ENCODE results near the gene LZTR1.
A peak's percentile ranks its signal among the peaks of the same experiment; 100 is the strongest.

The LZTR1 gene

GRCh38 chr22:21020802-21021429 lies 38.8 kb downstream of the LZTR1 start:
- H3K4me1 ChIP-seq (ENCODE audit: low read length) = no peaks in the 10 kb centered on the region; the same call in 1 of the 2 replicates
- H3K9me2 ChIP-seq (replicated peaks; ENCODE audit: insufficient read depth, low read length) = no peaks in the 10 kb centered on the region
- TF ChIP-seq, protein P1, sequence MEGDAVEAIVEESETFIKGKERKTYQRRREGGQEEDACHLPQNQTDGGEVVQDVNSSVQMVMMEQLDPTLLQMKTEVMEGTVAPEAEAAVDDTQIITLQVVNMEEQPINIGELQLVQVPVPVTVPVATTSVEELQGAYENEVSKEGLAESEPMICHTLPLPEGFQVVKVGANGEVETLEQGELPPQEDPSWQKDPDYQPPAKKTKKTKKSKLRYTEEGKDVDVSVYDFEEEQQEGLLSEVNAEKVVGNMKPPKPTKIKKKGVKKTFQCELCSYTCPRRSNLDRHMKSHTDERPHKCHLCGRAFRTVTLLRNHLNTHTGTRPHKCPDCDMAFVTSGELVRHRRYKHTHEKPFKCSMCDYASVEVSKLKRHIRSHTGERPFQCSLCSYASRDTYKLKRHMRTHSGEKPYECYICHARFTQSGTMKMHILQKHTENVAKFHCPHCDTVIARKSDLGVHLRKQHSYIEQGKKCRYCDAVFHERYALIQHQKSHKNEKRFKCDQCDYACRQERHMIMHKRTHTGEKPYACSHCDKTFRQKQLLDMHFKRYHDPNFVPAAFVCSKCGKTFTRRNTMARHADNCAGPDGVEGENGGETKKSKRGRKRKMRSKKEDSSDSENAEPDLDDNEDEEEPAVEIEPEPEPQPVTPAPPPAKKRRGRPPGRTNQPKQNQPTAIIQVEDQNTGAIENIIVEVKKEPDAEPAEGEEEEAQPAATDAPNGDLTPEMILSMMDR (IDR thresholded peaks at IDR 0.05; ENCODE audit: low read length) = peak; percentile 45
- no peak for TF ChIP-seq EZH2phosphoT487 (IDR thresholded peaks at IDR 0.05; ENCODE audit: low read length)
- H3K27ac ChIP-seq (ENCODE audit: low read length) = no peak overlapping the region
- no peak overlapping the region for H3K4me2 ChIP-seq (ENCODE audit: low read depth, low read length)
- H3K9me3 ChIP-seq (replicated peaks; ENCODE audit: insufficient read depth, low read length) = no peaks in the 10 kb centered on the region
- no peak for DNase-seq
- H2AFZ ChIP-seq (ENCODE audit: low read length) = no peak overlapping the region
- H3K27me3 ChIP-seq (replicated peaks; ENCODE audit: insufficient read depth, low read length) = peaks cover 41% of the 10 kb centered on the region
- no peaks in the 10 kb centered on the region for H3F3A ChIP-seq (ENCODE audit: insufficient read depth, low read length)
- H3K4me3 ChIP-seq (ENCODE audit: low read length) = no peak overlapping the region
- H3K9ac ChIP-seq (ENCODE audit: low read length) = no peak overlapping the region
- H4K20me1 ChIP-seq (ENCODE audit: insufficient read depth, low read length) = no peaks in the 10 kb centered on the region
- no peaks in the 10 kb centered on the region for H3K79me2 ChIP-seq (ENCODE audit: low read length)
- H3K36me3 ChIP-seq (replicated peaks; ENCODE audit: insufficient read depth, low read length) = no peaks in the 10 kb centered on the region

GRCh38 chr22:21022507-21022906 lies 40.4 kb downstream of the LZTR1 start:
- no peaks in the 10 kb centered on the region for H3K9me2 ChIP-seq (replicated peaks; ENCODE audit: insufficient read depth, low read length)
- no peaks in the 10 kb centered on the region for H4K20me1 ChIP-seq (ENCODE audit: insufficient read depth, low read length)
- H3F3A ChIP-seq (ENCODE audit: insufficient read depth, low read length) = no peaks in the 10 kb centered on the region
- H3K9ac ChIP-seq (ENCODE audit: low read length) = no peak overlapping the region
- peaks cover 32% of the 10 kb centered on the region for H3K27me3 ChIP-seq (replicated peaks; ENCODE audit: insufficient read depth, low read length)
- no peak overlapping the region for H3K4me3 ChIP-seq (ENCODE audit: low read length)
- H3K27ac ChIP-seq (ENCODE audit: low read length) = no peak overlapping the region
- H3K4me2 ChIP-seq (ENCODE audit: low read depth, low read length) = no peak overlapping the region
- no peaks in the 10 kb centered on the region for H3K36me3 ChIP-seq (replicated peaks; ENCODE audit: insufficient read depth, low read length)
- H3K9me3 ChIP-seq (replicated peaks; ENCODE audit: insufficient read depth, low read length) = no peaks in the 10 kb centered on the region
- no peak overlapping the region for H2AFZ ChIP-seq (ENCODE audit: low read length)
- DNase-seq = no peak
- H3K79me2 ChIP-seq (ENCODE audit: low read length) = no peaks in the 10 kb centered on the region
- no peaks in the 10 kb centered on the region; the same call in 1 of the 2 replicates for H3K4me1 ChIP-seq (ENCODE audit: low read length)
- TF ChIP-seq, protein P1 (IDR thresholded peaks at IDR 0.05; ENCODE audit: low read length) = no peak
- TF ChIP-seq EZH2 (optimal IDR thresholded peaks at IDR 0.05; ENCODE audit: low read depth, low read length) (no peak), EZH2phosphoT487 (IDR thresholded peaks at IDR 0.05; ENCODE audit: low read length) (no peak)

GRCh38 chr22:21022955-21023614 lies 41.0 kb downstream of the LZTR1 start:
- no peaks in the 10 kb centered on the region; the same call in 1 of the 2 replicates for H3K4me1 ChIP-seq (ENCODE audit: low read length)
- H3K4me3 ChIP-seq (ENCODE audit: low read length) = no peak overlapping the region
- no peaks in the 10 kb centered on the region for H3K9me3 ChIP-seq (replicated peaks; ENCODE audit: insufficient read depth, low read length)
- H3K9ac ChIP-seq (ENCODE audit: low read length) = no peak overlapping the region
- peaks cover 26% of the 10 kb centered on the region for H3K27me3 ChIP-seq (replicated peaks; ENCODE audit: insufficient read depth, low read length)
- TF ChIP-seq EZH2phosphoT487 (IDR thresholded peaks at IDR 0.05; ENCODE audit: low read length) (no peak), EZH2 (optimal IDR thresholded peaks at IDR 0.05; ENCODE audit: low read depth, low read length) (no peak)
- TF ChIP-seq, protein P1 (IDR thresholded peaks at IDR 0.05; ENCODE audit: low read length) = peak; percentile 12; the same call in 1 of the 2 replicates
- no peaks in the 10 kb centered on the region for H3K9me2 ChIP-seq (replicated peaks; ENCODE audit: insufficient read depth, low read length)
- no peak for DNase-seq
- H3K4me2 ChIP-seq (ENCODE audit: low read depth, low read length) = no peak overlapping the region
- H2AFZ ChIP-seq (ENCODE audit: low read length) = no peak overlapping the region
- no peaks in the 10 kb centered on the region for H4K20me1 ChIP-seq (ENCODE audit: insufficient read depth, low read length)
- H3K79me2 ChIP-seq (ENCODE audit: low read length) = no peaks in the 10 kb centered on the region
- H3F3A ChIP-seq (ENCODE audit: insufficient read depth, low read length) = no peaks in the 10 kb centered on the region
- H3K36me3 ChIP-seq (replicated peaks; ENCODE audit: insufficient read depth, low read length) = no peaks in the 10 kb centered on the region
- no peak overlapping the region for H3K27ac ChIP-seq (ENCODE audit: low read length)

All from MM.1S (cell line).